HepG2 (cell line): Measurements from ENCODE around the gene LYPD1. TPM values are rescaled to one million over a fixed set of nuclear protein-coding genes. Genes with fewer than 3 reads are reported as not detected.

Experiments
- ATAC-seq: fragments of 200-7000 bp; cut with Tn5 transposase; 3 replicates; pipeline ENCODE4 v1.9.1; 2020; ENCODE audit warnings: mild to moderate bottlenecking, moderate library complexity
- BruUV-seq: library from RNA; stranded (reverse); fragments of 400-500 nt; replicated peaks from 2 replicates; lab custom pipeline; 2021; lab: Mats Ljungman, UMichigan
- CTCF ChIA-PET: fragments of 300-600 bp; formaldehyde crosslinking; extraction: SDS; loops from one replicate; lab custom pipeline; 2021; ENCODE audit warnings: low total read pairs, inconsistent platforms, low intra/inter-chr PET ratio; lab: Yijun Ruan, JAX
- POLR2A ChIA-PET: fragments of 350-600 bp; sonication (Branson Sonifier 250); formaldehyde crosslinking; loops from one replicate; lab custom pipeline; 2020; ENCODE audit warnings: antibody characterized with exemption, inconsistent platforms; lab: Yijun Ruan, JAX
- DNase-seq: peaks from one replicate; pipeline ENCODE4 v3.0.0-alpha.2; 2015; ENCODE audit warnings: low spot score
- FAIRE-seq: peaks from 3 replicates; lab custom pipeline; 2011; peaks lifted over from hg19 to GRCh38; lab: Jason Lieb, UNC
- H2AFZ ChIP-seq: one replicate; pipeline ENCODE4 v1.6.1; 2011; ENCODE audit warnings: low read length, inconsistent platforms
- H3K27ac ChIP-seq: fragments of 300-600 bp; 3 replicates; pipeline ENCODE4 v1.8.0; 2011; ENCODE audit warnings: mixed run types, mild to moderate bottlenecking, mixed read lengths, low read length, inconsistent platforms; ENCODE audit not compliant: insufficient read depth; ENCODE audit errors: extremely low read length
- H3K27me3 ChIP-seq, 2 experiments: fragments of 200-600 bp in 1 of 2; 2 replicates in 1 of 2; 3 replicates in 1 of 2; pipeline versions ENCODE4 v1.6.0 to v1.8.0; 2011; ENCODE audit warnings: low read length in 2 of 2, mild to moderate bottlenecking in 2 of 2, moderate library complexity in 2 of 2, inconsistent platforms in 1 of 2; ENCODE audit not compliant: insufficient read depth in 2 of 2, control insufficient read depth in 1 of 2
- H3K36me3 ChIP-seq, 2 experiments: fragments of 200-600 bp in 1 of 2; replicated peaks in 1 of 2; 2 replicates in 1 of 2; 3 replicates in 1 of 2; pipeline versions ENCODE4 v1.5.1 to v1.8.0; 2011; ENCODE audit warnings: low read length in 2 of 2, inconsistent platforms in 1 of 2; ENCODE audit not compliant: insufficient read depth in 2 of 2, control insufficient read depth in 1 of 2
- H3K4me1 ChIP-seq: 2 replicates; pipeline ENCODE4 v1.5.1; 2012; ENCODE audit warnings: low read length, inconsistent platforms; ENCODE audit not compliant: insufficient read depth
- H3K4me2 ChIP-seq: 2 replicates; pipeline ENCODE4 v1.6.0; 2011; ENCODE audit warnings: low read depth, low read length, inconsistent platforms
- H3K4me3 ChIP-seq, 3 experiments: fragments of 200-600 bp in 1 of 3; sonication (generic), shearing (Covaris generic) in 1 of 3; replicated peaks in 1 of 3; 2 replicates each; pipeline ENCODE4 v1.5.1; 2011 to 2016; ENCODE audit warnings: low read length in 3 of 3, inconsistent platforms in 2 of 3, low read depth in 2 of 3, mild to moderate bottlenecking in 2 of 3, control low read depth in 1 of 3, mixed read lengths in 1 of 3; ENCODE audit not compliant: insufficient read depth in 1 of 3
- H3K79me2 ChIP-seq: one replicate; pipeline ENCODE4 v1.6.1; 2011; ENCODE audit warnings: low read length, inconsistent platforms; ENCODE audit not compliant: insufficient read depth
- H3K9ac ChIP-seq: 2 replicates; pipeline ENCODE4 v1.6.0; 2011; ENCODE audit warnings: mild to moderate bottlenecking, low read depth, low read length, inconsistent platforms; ENCODE audit not compliant: insufficient read depth
- H3K9me3 ChIP-seq: 2 replicates; pipeline ENCODE4 v1.5.1; 2012; ENCODE audit warnings: mild to moderate bottlenecking, low read length
- H4K20me1 ChIP-seq: 2 replicates; pipeline ENCODE4 v1.6.0; 2011; ENCODE audit warnings: inconsistent platforms, mild to moderate bottlenecking, low read length, moderate library complexity; ENCODE audit not compliant: insufficient read depth
- POLR2G ChIP-seq: fragments of 200-400 bp; formaldehyde crosslinking; IDR thresholded peaks from 2 replicates; pipeline ENCODE4 v1.6.1; 2018; ENCODE audit warnings: mild to moderate bottlenecking, low read depth, low read length, moderate library complexity
- SOX13 ChIP-seq, 3 experiments: fragments of 450-650 bp in 1 of 3; sonication (generic) in 1 of 3; formaldehyde crosslinking in 1 of 3; IDR thresholded peaks in 2 of 3; conservative IDR thresholded peaks in 1 of 3; 2 replicates each; pipeline versions ENCODE4 v1.5.0 to v1.6.1; 2016 to 2020; ENCODE audit warnings: antibody characterized with exemption in 1 of 3, mild to moderate bottlenecking in 1 of 3, missing compliant biosample characterization in 1 of 3, missing genetic modification reagents in 1 of 3, moderate library complexity in 1 of 3
- STAG1 ChIP-seq: sonication (generic); formaldehyde crosslinking; IDR thresholded peaks from 2 replicates; pipeline ENCODE4 v1.4.0; 2020; ENCODE audit warnings: missing genetic modification reagents
- WGBS: methylation state at CpG from one replicate; pipeline ENCODE4 v1.1.6; 2017; ENCODE audit warnings: low lambda C conversion rate; 5-methylcytosine and 5-hydroxymethylcytosine counted together
- in situ Hi-C: cut with HindIII; loops from 2 replicates; pipeline ENCODE4 v1.10.0; 2017; ENCODE audit warnings: low pct_unique_long_range_greater_than_20kb; ENCODE audit not compliant: extremely low pct_ligation_motif_present
- intact Hi-C: fragments of 100-400 bp; cut with micrococcal nuclease; formaldehyde crosslinking; loops from one replicate; pipeline ENCODE4 v1.10.0; 2022; ENCODE audit not compliant: unreplicated experiment
- polyA plus RNA-seq, 8 experiments: library from polyadenylated mRNA; depleted of rRNA in 3 of 8; stranded (reverse) in 7 of 8; unstranded in 1 of 8; fragments of >200 nt; fragmentation: Illumina TruSeq in 4 of 8; extraction: Trizol in 4 of 8; gene quantifications; 2 replicates each; pipeline versions ENCODE4 v1.2.1 to v1.2.3, GENCODE V29; 2011 to 2016; ENCODE audit warnings: low read depth in 4 of 8, missing spikeins in 1 of 8, mixed read lengths in 1 of 8; ENCODE audit not compliant: insufficient read depth in 1 of 8
- total RNA-seq, 5 experiments: library from RNA; depleted of rRNA; stranded (reverse); fragments of >200 nt; fragmentation: Illumina TruSeq; extraction: Trizol; gene quantifications; 2 replicates each; pipeline ENCODE4 v1.2.3, GENCODE V29; 2016; ENCODE audit warnings: low read depth in 1 of 5

The LYPD1 gene
- total and polyA plus RNA-seq, 2 of the 13 experiments (the other 11 are each of a cell fraction or from before 2014, with no cell fraction given): not detected

DNA sequence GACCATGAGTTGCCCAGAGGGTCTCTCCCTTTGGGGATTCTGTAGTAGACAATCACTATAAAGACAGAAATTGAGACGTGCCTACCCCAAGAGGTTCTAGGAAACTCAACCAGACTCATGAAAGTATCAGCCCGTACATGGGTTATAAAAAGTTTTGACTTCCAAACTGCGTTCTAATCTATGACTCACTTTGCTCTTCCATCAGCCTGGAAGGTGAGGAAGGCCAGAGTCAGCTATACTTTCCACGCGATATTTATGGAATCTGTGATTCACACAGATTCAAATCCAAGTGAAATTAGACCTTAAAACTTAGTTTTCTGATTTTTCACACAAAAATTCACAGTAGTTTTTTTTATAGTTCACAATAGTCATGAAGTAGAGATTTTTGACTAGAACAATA, 7.7 kb upstream of the LYPD1 start:
- ATAC-seq (no peak), FAIRE-seq (no peak), DNase-seq (no peak)
- Histone ChIP-seq H3K4me2 (no peak overlapping the region), H2AFZ (no peak overlapping the region), H3K36me3 (no peaks in the 10 kb centered on the region), H3K27me3 (no peaks in the 10 kb centered on the region), H3K79me2 (no peaks in the 10 kb centered on the region), H3K9me3 (no peaks in the 10 kb centered on the region), H3K4me3 (no peak overlapping the region), H3K4me1 (no peaks in the 10 kb centered on the region), H4K20me1 (no peaks in the 10 kb centered on the region), H3K9ac (no peak overlapping the region), H3K27ac (no peak overlapping the region)
- ChIA-PET CTCF (no interaction called here), POLR2A (no interaction called here)
- BruUV-seq: no TSS peak
- in situ Hi-C loops: no loop called here
- no peak for TF ChIP-seq POLR2G
- WGBS: 41% methylated on average over 5 of the region's 5 CpGs
- intact Hi-C loops: no loop called here

- ChIA-PET POLR2A (no interaction called here), CTCF (no interaction called here)
- Histone ChIP-seq H3K79me2 (no peaks in the 10 kb centered on the region), H3K36me3 (no peaks in the 10 kb centered on the region), H2AFZ (no peak overlapping the region), H3K4me1 (no peaks in the 10 kb centered on the region), H3K9me3 (no peaks in the 10 kb centered on the region), H3K27me3 (no peaks in the 10 kb centered on the region), H3K9ac (no peak overlapping the region), H3K27ac (no peak overlapping the region), H3K4me3 (no peak overlapping the region), H3K4me2 (no peak overlapping the region), H4K20me1 (no peaks in the 10 kb centered on the region)
- in situ Hi-C loops (no loop called here), intact Hi-C loops (no loop called here)
- no peak for ATAC-seq
- no peak for DNase-seq
- TF ChIP-seq SOX13 (IDR thresholded peaks at IDR 0.05) (no peak), SOX13 (CRISPR knock-in tag; conservative IDR thresholded peaks at IDR 0.05 in 1 of 2, IDR thresholded peaks at IDR 0.05 in 1 of 2) (no peak), STAG1 (CRISPR knock-in tag) (0 out of 2 replicates have a peak, but pooled peaks have one; percentile 3)
- 47% methylated on average over 2 of the region's 2 CpGs for WGBS
- FAIRE-seq: no peak
- no TSS peak for BruUV-seq
Observed at GRCh38 chr2:132676999-132677398, 7.0 kb upstream of the LYPD1 start.
